IMR-90 (cell line): Measurements from ENCODE around the gene F11. TPM values are rescaled to one million over a fixed set of nuclear protein-coding genes. Genes with fewer than 3 reads are reported as not detected.

Source experiments
- ATAC-seq: fragments of 200-7000 bp; cut with Tn5 transposase; 2 replicates; pipeline ENCODE4 v1.9.1; 2020; ENCODE audit warnings: low read depth, mild to moderate bottlenecking, moderate library complexity
- BruUV-seq: library from RNA; stranded (reverse); fragments of 400-500 nt; replicated peaks from 2 replicates; lab custom pipeline; 2021; lab: Mats Ljungman, UMichigan
- CTCF ChIA-PET: fragments of 300-600 bp; formaldehyde crosslinking; extraction: SDS; loops from one replicate; lab custom pipeline; 2021; ENCODE audit warnings: antibody characterized with exemption; lab: Yijun Ruan, JAX
- POLR2A ChIA-PET: fragments of 300-600 bp; sonication (Branson Sonifier 250); formaldehyde crosslinking; loops from one replicate; lab custom pipeline; 2022; ENCODE audit warnings: antibody characterized with exemption; ENCODE audit not compliant: unreplicated experiment; lab: Charles Lee
- DNase-seq: peaks from one replicate; pipeline ENCODE4 v3.0.0; 2013
- H2AFZ ChIP-seq: replicated peaks from 2 replicates; pipeline ENCODE3; 2013; ENCODE audit warnings: low read length, mild to moderate bottlenecking; ENCODE audit not compliant: poor library complexity
- H2AK5ac ChIP-seq: 2 replicates; pipeline ENCODE4 v1.6.1; 2013; ENCODE audit warnings: low read depth, low read length, inconsistent platforms
- H2AK9ac ChIP-seq: replicated peaks from 2 replicates; pipeline ENCODE3; 2013; ENCODE audit warnings: mild to moderate bottlenecking, low read depth, low read length, moderate library complexity; ENCODE audit not compliant: poor library complexity
- H2BK120ac ChIP-seq: 2 replicates; pipeline ENCODE4 v1.6.1; 2013; ENCODE audit warnings: low read depth, low read length, inconsistent platforms
- H2BK15ac ChIP-seq: 3 replicates; pipeline ENCODE4 v1.6.1; 2013; ENCODE audit warnings: low read depth, low read length, inconsistent platforms
- H2BK20ac ChIP-seq: 2 replicates; pipeline ENCODE4 v1.6.1; 2013; ENCODE audit warnings: low read depth, mild to moderate bottlenecking, inconsistent platforms, low read length, moderate library complexity
- H2BK5ac ChIP-seq: 2 replicates; pipeline ENCODE4 v1.6.1; 2013; ENCODE audit warnings: mild to moderate bottlenecking, low read depth, low read length, inconsistent platforms; ENCODE audit not compliant: poor library complexity, severe bottlenecking
- H3K14ac ChIP-seq: replicated peaks from 2 replicates; pipeline ENCODE4 v1.6.1; 2013; ENCODE audit warnings: low read depth, low read length, inconsistent platforms
- H3K18ac ChIP-seq: 2 replicates; pipeline ENCODE4 v1.6.1; 2013; ENCODE audit warnings: low read depth, low read length, control low read depth
- H3K23ac ChIP-seq: 2 replicates; pipeline ENCODE4 v1.6.1; 2013; ENCODE audit warnings: low read depth, low read length, inconsistent platforms
- H3K27ac ChIP-seq: 2 replicates; pipeline ENCODE4 v1.5.1; 2013; ENCODE audit warnings: mild to moderate bottlenecking, control low read depth, low read length; ENCODE audit not compliant: insufficient read depth
- H3K27me3 ChIP-seq: 2 replicates; pipeline ENCODE4 v1.6.1; 2013; ENCODE audit warnings: low read length; ENCODE audit not compliant: control insufficient read depth, insufficient read depth
- H3K36me3 ChIP-seq: 2 replicates; pipeline ENCODE4 v1.6.1; 2013; ENCODE audit warnings: low read length, mixed read lengths; ENCODE audit not compliant: control insufficient read depth, insufficient read depth
- H3K4ac ChIP-seq: 2 replicates; pipeline ENCODE4 v1.6.1; 2013; ENCODE audit warnings: low read depth, low read length, inconsistent platforms
- H3K4me1 ChIP-seq: 2 replicates; pipeline ENCODE4 v1.6.1; 2013; ENCODE audit warnings: low read length, mixed read lengths; ENCODE audit not compliant: control insufficient read depth, insufficient read depth
- H3K4me2 ChIP-seq: 2 replicates; pipeline ENCODE4 v1.6.1; 2013; ENCODE audit warnings: low read depth, mild to moderate bottlenecking, control low read depth, low read length, moderate library complexity
- H3K4me3 ChIP-seq: 2 replicates; pipeline ENCODE4 v1.5.1; 2013; ENCODE audit warnings: low read depth, mild to moderate bottlenecking, control low read depth, low read length, moderate library complexity; ENCODE audit not compliant: insufficient read depth
- H3K56ac ChIP-seq: 2 replicates; pipeline ENCODE4 v1.6.1; 2013; ENCODE audit warnings: low read length, inconsistent platforms; ENCODE audit not compliant: insufficient read depth; ENCODE audit errors: extremely low read depth
- H3K79me1 ChIP-seq, 2 experiments: 2 replicates each; pipeline ENCODE4 v1.6.1; 2013; ENCODE audit warnings: low read length in 2 of 2, inconsistent platforms in 1 of 2, low read depth in 1 of 2
- H3K9ac ChIP-seq: 2 replicates; pipeline ENCODE4 v1.6.1; 2013; ENCODE audit warnings: low read depth, low read length, control low read depth
- H3K9me1 ChIP-seq: 2 replicates; pipeline ENCODE4 v1.6.1; 2013; ENCODE audit warnings: low read length, inconsistent platforms; ENCODE audit not compliant: insufficient read depth
- H3K9me3 ChIP-seq: 2 replicates; pipeline ENCODE4 v1.6.1; 2013; ENCODE audit warnings: low read length; ENCODE audit not compliant: control insufficient read depth, insufficient read depth
- H4K20me1 ChIP-seq: 2 replicates; pipeline ENCODE4 v1.6.1; 2013; ENCODE audit warnings: low read length, inconsistent platforms; ENCODE audit not compliant: insufficient read depth
- H4K5ac ChIP-seq: 2 replicates; pipeline ENCODE4 v1.6.1; 2013; ENCODE audit warnings: mild to moderate bottlenecking, low read depth, low read length, control low read depth
- H4K8ac ChIP-seq, 2 experiments: 2 replicates each; pipeline ENCODE4 v1.6.1; 2013; ENCODE audit warnings: low read depth in 2 of 2, low read length in 2 of 2, control low read depth in 1 of 2, inconsistent platforms in 1 of 2
- H4K91ac ChIP-seq: 2 replicates; pipeline ENCODE4 v1.6.1; 2013; ENCODE audit warnings: low read depth, low read length, inconsistent platforms; ENCODE audit not compliant: insufficient read depth
- CHD1 ChIP-seq: IDR thresholded peaks from 2 replicates; pipeline ENCODE4 v1.6.1; 2012; ENCODE audit warnings: low read depth, low read length, improper control_type of control experiment
- FOS ChIP-seq: fragments of 150-350 bp; IDR thresholded peaks from 2 replicates; pipeline ENCODE4 v1.6.1; 2016; ENCODE audit warnings: low read depth, low read length
- MAFK ChIP-seq: IDR thresholded peaks from 2 replicates; pipeline ENCODE4 v1.6.1; 2012; ENCODE audit warnings: low read depth, low read length, improper control_type of control experiment
- POLR2A ChIP-seq: IDR thresholded peaks from 2 replicates; pipeline ENCODE4 v1.6.1; 2012; ENCODE audit warnings: mild to moderate bottlenecking, low read depth, low read length
- RAD21 ChIP-seq: IDR thresholded peaks from 2 replicates; pipeline ENCODE4 v1.6.1; 2012; ENCODE audit warnings: low read length, improper control_type of control experiment
- WGBS, 2 experiments: methylation state at CpG; one replicate each; pipeline versions ENCODE4 v1.1.5 to v1.1.7; 2013; ENCODE audit warnings: missing lambda C conversion rate in 2 of 2; ENCODE audit not compliant: insufficient read length in 1 of 2; ENCODE audit errors: extremely low coverage in 2 of 2; 5-methylcytosine and 5-hydroxymethylcytosine counted together
- dilution Hi-C: fragments of 300-500 bp; cut with HindIII; formaldehyde crosslinking; loops from one replicate; pipeline ENCODE4 v1.14.3; 2018; ENCODE audit warnings: low sequenced_read_pairs; ENCODE audit not compliant: unreplicated experiment
- in situ Hi-C: fragments of 300-500 bp; cut with MboI; formaldehyde crosslinking; loops from 3 replicates; pipeline ENCODE4 v1.14.3; 2019; ENCODE audit warnings: low sequenced_read_pairs, inconsistent platforms, mixed read lengths
- intact Hi-C: fragments of 100-400 bp; cut with micrococcal nuclease; formaldehyde crosslinking; loops from 2 replicates; pipeline ENCODE4 v1.10.0; 2022
- polyA plus RNA-seq, 3 experiments: library from polyadenylated mRNA; depleted of rRNA; stranded (reverse); fragments of >200 nt; gene quantifications; 2 replicates each; pipeline ENCODE4 v1.2.3, GENCODE V29; 2012; ENCODE audit warnings: low replicate concordance in 1 of 3
- total RNA-seq: library from RNA; depleted of rRNA; stranded (reverse); fragments of >200 nt; gene quantifications from 2 replicates; pipeline ENCODE4 v1.2.3, GENCODE V29; 2012

F11 gene
- total and polyA plus RNA-seq, 2 of the 4 experiments (the other 2 are of a cell fraction), result not detected

- Histone ChIP-seq H3K23ac (no peak overlapping the region), H2BK15ac (no peak overlapping the region), H3K9me1 (no peaks in the 10 kb centered on the region), H4K20me1 (no peaks in the 10 kb centered on the region), H4K8ac (no peak overlapping the region), H3K79me1 (no peaks in the 10 kb centered on the region), H3K18ac (no peak overlapping the region), H2AK5ac (no peak overlapping the region), H4K91ac (no peak overlapping the region), H2AK9ac (no peak overlapping the region), H2BK120ac (no peak overlapping the region), H3K56ac (no peak overlapping the region), H3K4me3 (no peak overlapping the region), H3K9ac (no peak overlapping the region), H4K5ac (no peak overlapping the region), H3K4ac (no peak overlapping the region), H3K9me3 (no peaks in the 10 kb centered on the region), H3K14ac (no peak overlapping the region), H2AFZ (no peak overlapping the region), H3K36me3 (no peaks in the 10 kb centered on the region), H2BK5ac (no peak overlapping the region), H3K4me2 (no peak overlapping the region), H3K27me3 (peaks cover 1% of the 10 kb centered on the region; the same call in 1 of the 2 replicates), H3K27ac (no peak overlapping the region), H2BK20ac (no peak overlapping the region), H3K4me1 (no peaks in the 10 kb centered on the region)
- no TSS peak for BruUV-seq
- ChIA-PET CTCF (no interaction called here), POLR2A (no interaction called here)
- dilution Hi-C loops (no loop called here), in situ Hi-C loops (loop anchor here (10.0 kb wide), 1 partner anchor 288 kb away; no protein-coding TSS in a partner anchor), intact Hi-C loops (loop anchor here (10.0 kb wide), 1 partner anchor 428 kb away; the partner anchor contains the start of gene FAT1)
- WGBS, 2 experiments, result no CpG with 5 or more reads among the region's 4 CpGs
- no peak for DNase-seq
- TF ChIP-seq MAFK (no peak), POLR2A (no peak), CHD1 (no peak), FOS (no peak), RAD21 (no peak)
- ATAC-seq, result no peak
Measured at GRCh38 chr4:186296481-186296880, 30.5 kb downstream of the F11 start.
